ENCODE measurements around the gene ANGEL1. TPM values are rescaled to one million over a fixed set of nuclear protein-coding genes. Genes with fewer than 3 reads are reported as not detected.

ANGEL1 gene
- total and polyA plus RNA-seq, 9 of the 15 experiments (the other 6 are each of a cell fraction or from before 2014, with no cell fraction given): 2.1 to 22.2 (median 7.3) TPM

- Histone ChIP-seq H2AFZ (ENCODE audit: low read depth, low read length) (no peak overlapping the region), H3K27me3 (ENCODE audit: control insufficient read depth in 2 of 2, insufficient read depth in 2 of 2, low read length in 2 of 2) (peaks cover 0 to 12% of the 10 kb centered on the region in 2 experiments; a peak in 2 of 5 replicates), H3K36me3 (ENCODE audit: control insufficient read depth, insufficient read depth, low read length) (no peaks in the 10 kb centered on the region), H3K4me1 (replicated peaks in 1 of 2; ENCODE audit: control insufficient read depth in 2 of 2, insufficient read depth in 2 of 2, low read length in 2 of 2) (no peaks in the 10 kb centered on the region; a peak in 1 of 5 replicates), H3K27ac (ENCODE audit: extremely low read depth, low read depth, low read length) (no peak overlapping the region), H3K9me1 (ENCODE audit: control insufficient read depth, insufficient read depth, low read length) (no peaks in the 10 kb centered on the region), H3K4me2 (ENCODE audit: insufficient read depth, low read length) (no peak overlapping the region), H3K4me3 (no peak overlapping the region), H4K20me1 (replicated peaks; ENCODE audit: control insufficient read depth, insufficient read depth, low read length) (no peaks in the 10 kb centered on the region), H3K79me2 (ENCODE audit: control insufficient read depth, insufficient read depth, low read length) (no peaks in the 10 kb centered on the region), H3K9ac (ENCODE audit: insufficient read depth in 1 of 2, low read depth in 2 of 2, low read length in 2 of 2) (no peak overlapping the region), H3K9me3 (replicated peaks; ENCODE audit: control insufficient read depth, insufficient read depth, low read depth, low read length) (no peaks in the 10 kb centered on the region)
- intact Hi-C loops (cut with micrococcal nuclease): no loop called here
- no TSS peak for BruUV-seq (replicated peaks)
- in situ Hi-C loops (cut with MboI): no loop called here
- ChIA-PET POLR2A (interaction anchor here (0.6 to 2.0 kb wide), 4 partner anchors 9 to 118 kb away, joined by 3 to 5 read pairs (median 3); no protein-coding TSS in a partner anchor), CTCF (ENCODE audit: low intra/inter-chr PET ratio) (no interaction called here)
- no peak for ATAC-seq
- 0% methylated on average over 7 of the region's 7 CpGs for WGBS (ENCODE audit: insufficient coverage, low coverage, missing lambda C conversion rate)
- no peak for DNase-seq (ENCODE audit: extremely low read depth in 1 of 4, low spot score in 3 of 4)
- TF ChIP-seq L3MBTL2 (IDR thresholded peaks at IDR 0.05) (peak; percentile 52), POLR2B (IDR thresholded peaks at IDR 0.05; ENCODE audit: low read depth, partially characterized antibody) (no peak)
- FAIRE-seq: no peak
Measured at GRCh38 chr14:76846331-76847047, 33.8 kb upstream of the ANGEL1 start.

DNA sequence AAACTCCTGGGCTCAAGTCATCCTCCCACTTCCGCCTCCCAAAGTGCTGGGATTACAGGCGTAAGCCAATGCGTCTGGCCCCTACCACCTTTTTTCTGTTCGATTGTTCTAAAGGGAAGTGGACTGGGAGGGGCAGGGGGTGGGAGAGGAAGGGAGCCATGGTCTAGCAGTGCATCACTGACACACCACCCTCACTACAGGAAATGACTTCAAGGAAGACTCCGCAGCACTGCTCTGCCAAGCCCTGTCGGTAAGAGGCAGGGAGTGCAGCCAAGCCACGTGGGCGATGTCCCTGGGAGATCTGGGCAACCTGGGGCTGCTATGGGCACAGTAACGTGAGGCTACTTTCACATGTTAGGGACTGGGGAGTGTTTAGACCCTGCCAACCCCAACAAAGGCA lies 31.5 kb upstream of the ANGEL1 start:
- no peak overlapping the region; the same call in 1 of the 2 replicates for H2AFZ ChIP-seq (ENCODE audit: low read depth, low read length)
- ATAC-seq: peak; percentile 86
- in situ Hi-C loops (cut with MboI) (no loop called here), intact Hi-C loops (cut with micrococcal nuclease) (no loop called here)
- H3K79me2 ChIP-seq (ENCODE audit: control insufficient read depth, insufficient read depth, low read length): no peaks in the 10 kb centered on the region
- H3K36me3 ChIP-seq (ENCODE audit: control insufficient read depth, insufficient read depth, low read length): no peaks in the 10 kb centered on the region
- no peaks in the 10 kb centered on the region for H4K20me1 ChIP-seq (replicated peaks; ENCODE audit: control insufficient read depth, insufficient read depth, low read length)
- peaks cover 0 to 12% of the 10 kb centered on the region in 2 experiments; a peak in 2 of 5 replicates for H3K27me3 ChIP-seq (ENCODE audit: control insufficient read depth in 2 of 2, insufficient read depth in 2 of 2, low read length in 2 of 2)
- no peak for FAIRE-seq
- CTCF ChIA-PET (ENCODE audit: low intra/inter-chr PET ratio): no interaction called here
- 3% methylated on average over 9 of the region's 9 CpGs for WGBS (ENCODE audit: insufficient coverage, low coverage, missing lambda C conversion rate)
- H3K4me2 ChIP-seq (ENCODE audit: insufficient read depth, low read length): no peak overlapping the region
- no peaks in the 10 kb centered on the region; a peak in 1 of 5 replicates for H3K4me1 ChIP-seq (replicated peaks in 1 of 2; ENCODE audit: control insufficient read depth in 2 of 2, insufficient read depth in 2 of 2, low read length in 2 of 2)
- no peak overlapping the region for H3K9ac ChIP-seq (ENCODE audit: insufficient read depth in 1 of 2, low read depth in 2 of 2, low read length in 2 of 2)
- POLR2A ChIA-PET: no interaction called here
- no peak overlapping the region for H3K4me3 ChIP-seq
- no TSS peak for BruUV-seq (replicated peaks)
- no peaks in the 10 kb centered on the region for H3K9me3 ChIP-seq (replicated peaks; ENCODE audit: control insufficient read depth, insufficient read depth, low read depth, low read length)
- H3K9me1 ChIP-seq (ENCODE audit: control insufficient read depth, insufficient read depth, low read length): no peaks in the 10 kb centered on the region
- H3K27ac ChIP-seq (ENCODE audit: extremely low read depth, low read depth, low read length): no peak overlapping the region
- DNase-seq (ENCODE audit: extremely low read depth in 1 of 4, low spot score in 3 of 4): peak in 2 of 4 experiments; percentile 11 to 23
- TF ChIP-seq ZNF12 (CRISPR knock-in tag; IDR thresholded peaks at IDR 0.05) (no peak), CREM (IDR thresholded peaks at IDR 0.05; ENCODE audit: low read depth) (peak; percentile 53), MLX (CRISPR knock-in tag; conservative IDR thresholded peaks at IDR 0.05) (no peak)
- TF ChIP-seq, protein P1, sequence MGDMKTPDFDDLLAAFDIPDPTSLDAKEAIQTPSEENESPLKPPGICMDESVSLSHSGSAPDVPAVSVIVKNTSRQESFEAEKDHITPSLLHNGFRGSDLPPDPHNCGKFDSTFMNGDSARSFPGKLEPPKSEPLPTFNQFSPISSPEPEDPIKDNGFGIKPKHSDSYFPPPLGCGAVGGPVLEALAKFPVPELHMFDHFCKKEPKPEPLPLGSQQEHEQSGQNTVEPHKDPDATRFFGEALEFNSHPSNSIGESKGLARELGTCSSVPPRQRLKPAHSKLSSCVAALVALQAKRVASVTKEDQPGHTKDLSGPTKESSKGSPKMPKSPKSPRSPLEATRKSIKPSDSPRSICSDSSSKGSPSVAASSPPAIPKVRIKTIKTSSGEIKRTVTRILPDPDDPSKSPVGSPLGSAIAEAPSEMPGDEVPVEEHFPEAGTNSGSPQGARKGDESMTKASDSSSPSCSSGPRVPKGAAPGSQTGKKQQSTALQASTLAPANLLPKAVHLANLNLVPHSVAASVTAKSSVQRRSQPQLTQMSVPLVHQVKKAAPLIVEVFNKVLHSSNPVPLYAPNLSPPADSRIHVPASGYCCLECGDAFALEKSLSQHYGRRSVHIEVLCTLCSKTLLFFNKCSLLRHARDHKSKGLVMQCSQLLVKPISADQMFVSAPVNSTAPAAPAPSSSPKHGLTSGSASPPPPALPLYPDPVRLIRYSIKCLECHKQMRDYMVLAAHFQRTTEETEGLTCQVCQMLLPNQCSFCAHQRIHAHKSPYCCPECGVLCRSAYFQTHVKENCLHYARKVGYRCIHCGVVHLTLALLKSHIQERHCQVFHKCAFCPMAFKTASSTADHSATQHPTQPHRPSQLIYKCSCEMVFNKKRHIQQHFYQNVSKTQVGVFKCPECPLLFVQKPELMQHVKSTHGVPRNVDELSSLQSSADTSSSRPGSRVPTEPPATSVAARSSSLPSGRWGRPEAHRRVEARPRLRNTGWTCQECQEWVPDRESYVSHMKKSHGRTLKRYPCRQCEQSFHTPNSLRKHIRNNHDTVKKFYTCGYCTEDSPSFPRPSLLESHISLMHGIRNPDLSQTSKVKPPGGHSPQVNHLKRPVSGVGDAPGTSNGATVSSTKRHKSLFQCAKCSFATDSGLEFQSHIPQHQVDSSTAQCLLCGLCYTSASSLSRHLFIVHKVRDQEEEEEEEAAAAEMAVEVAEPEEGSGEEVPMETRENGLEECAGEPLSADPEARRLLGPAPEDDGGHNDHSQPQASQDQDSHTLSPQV (IDR thresholded peaks at IDR 0.05): no peak
- TF ChIP-seq, protein P2, sequence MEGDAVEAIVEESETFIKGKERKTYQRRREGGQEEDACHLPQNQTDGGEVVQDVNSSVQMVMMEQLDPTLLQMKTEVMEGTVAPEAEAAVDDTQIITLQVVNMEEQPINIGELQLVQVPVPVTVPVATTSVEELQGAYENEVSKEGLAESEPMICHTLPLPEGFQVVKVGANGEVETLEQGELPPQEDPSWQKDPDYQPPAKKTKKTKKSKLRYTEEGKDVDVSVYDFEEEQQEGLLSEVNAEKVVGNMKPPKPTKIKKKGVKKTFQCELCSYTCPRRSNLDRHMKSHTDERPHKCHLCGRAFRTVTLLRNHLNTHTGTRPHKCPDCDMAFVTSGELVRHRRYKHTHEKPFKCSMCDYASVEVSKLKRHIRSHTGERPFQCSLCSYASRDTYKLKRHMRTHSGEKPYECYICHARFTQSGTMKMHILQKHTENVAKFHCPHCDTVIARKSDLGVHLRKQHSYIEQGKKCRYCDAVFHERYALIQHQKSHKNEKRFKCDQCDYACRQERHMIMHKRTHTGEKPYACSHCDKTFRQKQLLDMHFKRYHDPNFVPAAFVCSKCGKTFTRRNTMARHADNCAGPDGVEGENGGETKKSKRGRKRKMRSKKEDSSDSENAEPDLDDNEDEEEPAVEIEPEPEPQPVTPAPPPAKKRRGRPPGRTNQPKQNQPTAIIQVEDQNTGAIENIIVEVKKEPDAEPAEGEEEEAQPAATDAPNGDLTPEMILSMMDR (IDR thresholded peaks at IDR 0.05 in 2 of 3, conservative IDR thresholded peaks at IDR 0.05 in 1 of 3; ENCODE audit: insufficient read depth in 2 of 3, low read depth in 1 of 3, low read length in 3 of 3): peak in 1 of 3 experiments; percentile 10; a peak in 1 of 6 replicates

Measured in K562 (cell line).